Uterus (tissue), 2 donors: ENCODE results near the gene ANP32B.

Source experiments
- POLR2A ChIP-seq, 2 donors: fragments of 450-650 bp; IDR thresholded peaks; one replicate each; pipeline ENCODE4 v1.6.1; 2016; ENCODE audit warnings: antibody characterized with exemption in 2 of 2, mild to moderate bottlenecking in 1 of 2, moderate library complexity in 1 of 2
- TF ChIP-seq, protein P1 (sequence below), 4 experiments: fragments of 200-600 bp in 2 of 4; fragments of 450-650 bp in 2 of 4; sonication (generic) in 2 of 4; IDR thresholded peaks; one replicate each; pipeline ENCODE4 v1.5.1; 2016 to 2019; ENCODE audit warnings: antibody characterized with exemption in 4 of 4, mild to moderate bottlenecking in 2 of 4, moderate library complexity in 1 of 4

DNA sequence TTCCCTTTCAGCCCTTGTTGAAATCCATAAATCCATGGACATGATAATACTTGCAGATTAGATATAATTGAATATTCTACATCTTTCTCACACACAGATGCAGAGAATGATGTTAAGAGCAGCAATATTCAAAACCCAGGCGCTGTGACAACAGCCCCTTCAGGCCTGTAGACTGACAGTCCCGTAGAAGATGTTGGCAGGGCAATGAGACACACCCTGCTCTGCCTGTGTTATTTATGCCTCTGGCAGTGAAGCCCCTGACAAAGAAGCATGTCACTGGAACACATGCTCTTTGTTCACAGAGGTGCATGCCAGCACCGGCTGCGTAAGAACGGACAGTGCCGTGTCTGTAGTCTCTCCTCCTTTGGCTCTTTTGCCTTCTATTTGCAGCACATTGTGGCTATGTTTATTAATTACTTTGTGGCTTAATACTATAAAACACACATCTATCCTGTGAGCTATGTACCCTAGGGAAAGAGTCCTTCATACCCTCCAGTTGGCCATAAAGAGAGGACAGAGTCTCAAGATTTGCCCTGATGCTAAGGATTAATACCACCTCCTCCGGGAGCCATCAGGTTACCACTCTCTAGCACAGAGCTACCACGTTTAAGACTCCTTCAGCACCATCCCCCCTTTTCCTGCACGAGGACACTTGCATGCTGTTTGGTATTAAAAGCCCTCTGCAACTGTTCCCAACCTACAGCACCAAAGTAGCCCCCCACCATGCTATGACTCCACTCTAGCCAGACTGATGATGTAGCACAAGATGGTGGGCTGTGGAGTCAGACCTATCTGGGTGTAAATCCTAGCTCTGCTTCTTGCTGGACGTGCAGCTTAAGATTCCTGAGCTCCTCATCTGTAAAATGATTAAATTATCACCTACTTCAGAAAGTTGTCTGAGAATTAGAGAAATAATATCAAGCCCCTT, 2.0 kb upstream of the ANP32B start:
- TF ChIP-seq, protein P1, sequence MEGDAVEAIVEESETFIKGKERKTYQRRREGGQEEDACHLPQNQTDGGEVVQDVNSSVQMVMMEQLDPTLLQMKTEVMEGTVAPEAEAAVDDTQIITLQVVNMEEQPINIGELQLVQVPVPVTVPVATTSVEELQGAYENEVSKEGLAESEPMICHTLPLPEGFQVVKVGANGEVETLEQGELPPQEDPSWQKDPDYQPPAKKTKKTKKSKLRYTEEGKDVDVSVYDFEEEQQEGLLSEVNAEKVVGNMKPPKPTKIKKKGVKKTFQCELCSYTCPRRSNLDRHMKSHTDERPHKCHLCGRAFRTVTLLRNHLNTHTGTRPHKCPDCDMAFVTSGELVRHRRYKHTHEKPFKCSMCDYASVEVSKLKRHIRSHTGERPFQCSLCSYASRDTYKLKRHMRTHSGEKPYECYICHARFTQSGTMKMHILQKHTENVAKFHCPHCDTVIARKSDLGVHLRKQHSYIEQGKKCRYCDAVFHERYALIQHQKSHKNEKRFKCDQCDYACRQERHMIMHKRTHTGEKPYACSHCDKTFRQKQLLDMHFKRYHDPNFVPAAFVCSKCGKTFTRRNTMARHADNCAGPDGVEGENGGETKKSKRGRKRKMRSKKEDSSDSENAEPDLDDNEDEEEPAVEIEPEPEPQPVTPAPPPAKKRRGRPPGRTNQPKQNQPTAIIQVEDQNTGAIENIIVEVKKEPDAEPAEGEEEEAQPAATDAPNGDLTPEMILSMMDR (IDR thresholded peaks at IDR 0.05) = no peak
- no peak for TF ChIP-seq POLR2A (IDR thresholded peaks at IDR 0.05)
